PC-9 (cell line): ENCODE measurements around the gene IGFBP4.

Experiments
- EZH2 ChIP-seq: fragments of 200-600 bp; sonication (generic); IDR thresholded peaks from 2 replicates; pipeline ENCODE4 v1.8.0; 2017; ENCODE audit warnings: antibody characterized with exemption, low read depth
- TF ChIP-seq, protein P1 (sequence below): fragments of 200-600 bp; sonication (generic); conservative IDR thresholded peaks from 2 replicates; pipeline ENCODE4 v1.6.1; 2017; ENCODE audit warnings: mixed run types, antibody characterized with exemption, mild to moderate bottlenecking, moderate library complexity

DNA sequence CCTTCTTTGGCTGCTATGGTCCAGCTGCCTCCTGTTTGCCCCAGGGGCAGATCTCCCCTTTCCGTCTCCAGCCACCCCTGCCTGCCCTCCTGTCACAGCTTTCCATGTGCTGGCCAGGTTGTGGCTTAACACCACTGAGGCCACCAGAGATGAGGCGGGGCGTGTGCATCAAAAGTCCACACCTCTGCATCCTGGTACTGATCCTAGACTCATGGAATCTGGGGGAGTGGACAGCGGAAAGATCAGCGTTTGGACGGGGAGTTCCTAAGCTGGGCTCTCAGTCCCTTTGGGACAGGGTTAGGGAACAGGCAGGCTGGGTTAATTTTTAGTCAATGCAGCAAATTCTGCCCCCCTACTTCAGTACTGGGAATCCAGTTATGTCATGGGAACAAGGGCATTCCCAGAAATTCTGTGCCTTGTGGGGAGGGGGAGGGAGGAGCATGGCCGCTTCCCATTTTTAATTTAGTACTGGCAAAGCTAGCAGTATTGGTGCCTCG is 3.9 kb downstream of the IGFBP4 start:
- TF ChIP-seq, protein P1, sequence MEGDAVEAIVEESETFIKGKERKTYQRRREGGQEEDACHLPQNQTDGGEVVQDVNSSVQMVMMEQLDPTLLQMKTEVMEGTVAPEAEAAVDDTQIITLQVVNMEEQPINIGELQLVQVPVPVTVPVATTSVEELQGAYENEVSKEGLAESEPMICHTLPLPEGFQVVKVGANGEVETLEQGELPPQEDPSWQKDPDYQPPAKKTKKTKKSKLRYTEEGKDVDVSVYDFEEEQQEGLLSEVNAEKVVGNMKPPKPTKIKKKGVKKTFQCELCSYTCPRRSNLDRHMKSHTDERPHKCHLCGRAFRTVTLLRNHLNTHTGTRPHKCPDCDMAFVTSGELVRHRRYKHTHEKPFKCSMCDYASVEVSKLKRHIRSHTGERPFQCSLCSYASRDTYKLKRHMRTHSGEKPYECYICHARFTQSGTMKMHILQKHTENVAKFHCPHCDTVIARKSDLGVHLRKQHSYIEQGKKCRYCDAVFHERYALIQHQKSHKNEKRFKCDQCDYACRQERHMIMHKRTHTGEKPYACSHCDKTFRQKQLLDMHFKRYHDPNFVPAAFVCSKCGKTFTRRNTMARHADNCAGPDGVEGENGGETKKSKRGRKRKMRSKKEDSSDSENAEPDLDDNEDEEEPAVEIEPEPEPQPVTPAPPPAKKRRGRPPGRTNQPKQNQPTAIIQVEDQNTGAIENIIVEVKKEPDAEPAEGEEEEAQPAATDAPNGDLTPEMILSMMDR, result no peak
- no peak for TF ChIP-seq EZH2
